ENCODE results near the gene CHMP5. TPM values are rescaled to one million over a fixed set of nuclear protein-coding genes. Genes with fewer than 3 reads are reported as not detected.
"Not testable (repeated sequence)": the region's sequence is repeated elsewhere in the genome, so short reads cannot be mapped to it uniquely, and the experiment has no call there.

The CHMP5 gene
- polyA plus RNA-seq, 3 donors = 33.5 to 72.5 (median 65.0) TPM

- no peak overlapping the region for H3K4me2 ChIP-seq (replicated peaks; ENCODE audit: extremely low read depth, low read length, poor library complexity, severe bottlenecking)
- Mint-ChIP-seq H3K9me3 (no peaks in the 10 kb centered on the region), H3K27me3 (ENCODE audit: low read depth in 3 of 3) (no peaks in the 10 kb centered on the region), H3K36me3 (peaks cover 81 to 96% of the 10 kb centered on the region in 2 donors), H3K4me1 (peaks cover 1% of the 10 kb centered on the region), H3K4me3 (no peak overlapping the region), H3K27ac (peak overlapping the region; percentile 1 to 68 (median 30))
- no peak for DNase-seq
- H3K79me2 ChIP-seq (ENCODE audit: insufficient read depth, low read length) = no peaks in the 10 kb centered on the region
- H3K27ac ChIP-seq (ENCODE audit: low read depth in 1 of 2, low read length in 2 of 2) = no peak overlapping the region
- no peaks in the 10 kb centered on the region for H3K27me3 ChIP-seq (ENCODE audit: control insufficient read depth in 2 of 2, insufficient read depth in 2 of 2, low read length in 2 of 2)
- peaks cover 87 to 96% of the 10 kb centered on the region in 2 donors for H3K36me3 ChIP-seq (replicated peaks in 1 of 2; ENCODE audit: control insufficient read depth in 1 of 2, insufficient read depth in 2 of 2, low read length in 2 of 2)
- no peaks in the 10 kb centered on the region for H4K20me1 ChIP-seq (ENCODE audit: insufficient read depth, low read length)
- H3K9ac ChIP-seq (ENCODE audit: insufficient read depth, low read length, poor library complexity, severe bottlenecking) = no peak overlapping the region
- WGBS (ENCODE audit: insufficient coverage) = 14% methylated on average over 2 of the region's 5 CpGs
- TF ChIP-seq CTCF (IDR thresholded peaks at IDR 0.05) = no peak
- intact Hi-C loops (cut with micrococcal nuclease) = no loop called here
- H2AFZ ChIP-seq (ENCODE audit: insufficient read depth, low read depth, low read length, poor library complexity, severe bottlenecking) = no peak overlapping the region
- H3K9me3 ChIP-seq (replicated peaks in 1 of 2; ENCODE audit: control insufficient read depth in 1 of 2, insufficient read depth in 1 of 2, low read length in 2 of 2) = no peaks in the 10 kb centered on the region
- no peaks in the 10 kb centered on the region for H3K4me1 ChIP-seq (ENCODE audit: control insufficient read depth in 1 of 2, insufficient read depth in 2 of 2, low read length in 2 of 2)
- H3K4me3 ChIP-seq (replicated peaks in 1 of 3; ENCODE audit: low read depth in 2 of 3, low read length in 3 of 3) = no peak overlapping the region
These were observed 50.5 kb downstream of the CHMP5 start for GRCh38 chr9:33315371-33315770.

- H3K9me3 ChIP-seq (replicated peaks in 1 of 2; ENCODE audit: control insufficient read depth in 1 of 2, insufficient read depth in 1 of 2, low read length in 2 of 2); H3K9me3 Mint-ChIP-seq; H2AFZ ChIP-seq (ENCODE audit: insufficient read depth, low read depth, low read length, poor library complexity, severe bottlenecking); H3K27me3 Mint-ChIP-seq (ENCODE audit: low read depth in 3 of 3); H3K4me3 Mint-ChIP-seq; H3K27ac Mint-ChIP-seq; H3K27me3 ChIP-seq (ENCODE audit: control insufficient read depth in 2 of 2, insufficient read depth in 2 of 2, low read length in 2 of 2); H3K79me2 ChIP-seq (ENCODE audit: insufficient read depth, low read length); intact Hi-C loops (cut with micrococcal nuclease); H3K4me2 ChIP-seq (replicated peaks; ENCODE audit: extremely low read depth, low read length, poor library complexity, severe bottlenecking); H3K27ac ChIP-seq (ENCODE audit: low read depth in 1 of 2, low read length in 2 of 2); H3K4me1 ChIP-seq (ENCODE audit: control insufficient read depth in 1 of 2, insufficient read depth in 2 of 2, low read length in 2 of 2); H4K20me1 ChIP-seq (ENCODE audit: insufficient read depth, low read length); H3K9ac ChIP-seq (ENCODE audit: insufficient read depth, low read length, poor library complexity, severe bottlenecking); H3K4me1 Mint-ChIP-seq; H3K4me3 ChIP-seq (replicated peaks in 1 of 3; ENCODE audit: low read depth in 2 of 3, low read length in 3 of 3); DNase-seq: not testable (repeated sequence)
- H3K36me3 ChIP-seq (replicated peaks in 1 of 2; ENCODE audit: control insufficient read depth in 1 of 2, insufficient read depth in 2 of 2, low read length in 2 of 2) = peaks cover 88 to 96% of the 10 kb centered on the region in 2 donors
- WGBS (ENCODE audit: insufficient coverage) = 100% methylated on average over 2 of the region's 3 CpGs
- H3K36me3 Mint-ChIP-seq = peaks cover 82 to 97% of the 10 kb centered on the region in 2 donors
These were observed 52.3 kb downstream of the CHMP5 start for GRCh38 chr9:33317136-33317535.

All from CD14-positive monocyte (primary cell).